HG02870 (cell line): ENCODE data around the gene PRAME.

Experiments
- ATAC-seq: cut with Tn5 transposase; IDR thresholded peaks from one replicate; pipeline ENCODE4 v1.9.1; 2021; ENCODE audit warnings: mild to moderate bottlenecking, moderate library complexity; ENCODE audit not compliant: unreplicated experiment

PRAME gene

GRCh38 chr22:22579869-22580604 is 21.0 kb upstream of the PRAME start:
- ATAC-seq: no peak

- ATAC-seq: no peak
Measured at GRCh38 chr22:22578702-22579424, 19.8 kb upstream of the PRAME start.

GRCh38 chr22:22576989-22577427 is 17.9 kb upstream of the PRAME start:
- no peak for ATAC-seq

GRCh38 chr22:22576244-22576988 is 17.4 kb upstream of the PRAME start:
- no peak for ATAC-seq

GRCh38 chr22:22574361-22574760 is 15.3 kb upstream of the PRAME start:
- no peak for ATAC-seq

GRCh38 chr22:22573047-22573889 is 14.2 kb upstream of the PRAME start:
- ATAC-seq: no peak

- ATAC-seq: no peak
Measured at GRCh38 chr22:22571862-22572261, 12.8 kb upstream of the PRAME start.

- no peak for ATAC-seq
Measured at GRCh38 chr22:22571429-22571828, 12.4 kb upstream of the PRAME start.

- no peak for ATAC-seq
Measured at GRCh38 chr22:22569218-22569617, 10.2 kb upstream of the PRAME start.

GRCh38 chr22:22565981-22566380 is 6.9 kb upstream of the PRAME start:
- no peak for ATAC-seq

GRCh38 chr22:22558071-22558971 is 744 bp downstream of the PRAME start:
- no peak for ATAC-seq

GRCh38 chr22:22556995-22557925 is 1.8 kb downstream of the PRAME start:
- ATAC-seq: no peak

- no peak for ATAC-seq
Measured at GRCh38 chr22:22556578-22556977, 2.5 kb downstream of the PRAME start.

- no peak for ATAC-seq
Measured at GRCh38 chr22:22555596-22555995, 3.5 kb downstream of the PRAME start.

- ATAC-seq: no peak
Measured at GRCh38 chr22:22554587-22555284, 4.3 kb downstream of the PRAME start.

GRCh38 chr22:22553735-22554586 is 5.1 kb downstream of the PRAME start:
- no peak for ATAC-seq

- ATAC-seq: no peak
Measured at GRCh38 chr22:22553141-22553540, 5.9 kb downstream of the PRAME start.
